ENCODE measurements around the gene SNAP91.

GRCh38 chr6:83741089-83741488, 32.2 kb upstream of the SNAP91 start:
- TF ChIP-seq TAF1 (IDR thresholded peaks at IDR 0.05; ENCODE audit: low read depth, low read length) (no peak), PAX5 (IDR thresholded peaks at IDR 0.05; ENCODE audit: insufficient read depth, low read length, severe bottlenecking) (no peak)

Data from GM12891 (cell line).